HG03571 (cell line): ENCODE results near the gene AKAIN1.

Experiments used
- ATAC-seq: cut with Tn5 transposase; IDR thresholded peaks from one replicate; pipeline ENCODE4 v1.9.1; 2021; ENCODE audit not compliant: unreplicated experiment

Gene AKAIN1

DNA sequence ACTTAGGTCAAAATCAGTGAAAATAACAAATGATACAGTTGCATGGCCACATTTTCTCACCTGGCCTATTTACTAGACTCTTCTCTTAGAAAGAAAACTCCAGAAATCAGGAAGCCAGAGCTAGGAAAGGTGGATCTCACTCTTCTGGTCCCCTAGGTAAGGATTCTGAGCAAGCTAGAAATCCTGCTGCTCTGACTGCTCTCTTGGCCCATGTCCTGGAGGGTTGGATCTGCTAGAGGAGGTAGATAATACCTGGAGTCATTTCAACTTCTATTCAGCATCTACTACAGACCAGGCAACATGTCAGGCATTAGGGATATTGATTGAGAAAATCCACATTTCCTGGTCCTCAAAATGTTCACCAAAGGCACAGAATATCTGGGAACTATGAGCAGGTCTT lies 34.9 kb downstream of the AKAIN1 start:
- no peak for ATAC-seq

DNA sequence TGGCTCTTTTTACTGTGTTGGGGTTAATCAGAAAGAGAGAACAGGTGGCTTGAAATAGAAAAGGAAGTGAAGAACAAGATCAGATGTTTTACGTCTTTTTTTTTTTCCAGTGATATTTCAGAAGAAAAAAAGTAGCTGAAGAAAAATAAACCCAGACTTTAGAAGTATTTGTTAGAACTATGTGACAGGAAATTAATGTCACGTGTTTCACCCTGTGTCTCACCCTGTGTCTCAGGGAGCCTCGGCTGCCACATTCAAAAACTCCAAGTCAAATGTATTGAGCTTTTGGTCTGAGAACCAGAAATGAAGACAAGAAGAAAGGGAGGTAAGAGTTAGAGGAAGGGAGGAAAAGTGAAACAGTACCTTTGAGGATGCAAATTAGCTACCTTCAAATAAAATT lies 38.0 kb downstream of the AKAIN1 start:
- no peak for ATAC-seq

DNA sequence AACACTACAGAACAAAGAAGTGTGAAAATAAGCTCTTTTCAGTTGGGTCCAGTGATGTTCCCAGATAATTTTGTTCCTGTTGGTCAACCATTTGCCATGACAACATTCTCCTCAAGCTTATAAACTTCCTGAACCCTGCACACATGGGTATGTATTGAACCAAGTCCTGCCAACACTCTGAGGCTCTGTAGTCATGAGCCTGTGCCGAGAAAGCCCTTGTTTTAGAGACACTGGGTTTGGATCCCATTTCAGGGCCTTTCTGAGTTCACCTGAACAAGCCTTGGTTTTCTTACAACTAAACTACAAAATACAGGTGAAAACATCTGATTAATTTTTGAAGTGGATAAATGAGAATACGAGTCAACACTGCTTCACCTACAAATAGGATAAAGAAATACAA lies 38.5 kb downstream of the AKAIN1 start:
- no peak for ATAC-seq

DNA sequence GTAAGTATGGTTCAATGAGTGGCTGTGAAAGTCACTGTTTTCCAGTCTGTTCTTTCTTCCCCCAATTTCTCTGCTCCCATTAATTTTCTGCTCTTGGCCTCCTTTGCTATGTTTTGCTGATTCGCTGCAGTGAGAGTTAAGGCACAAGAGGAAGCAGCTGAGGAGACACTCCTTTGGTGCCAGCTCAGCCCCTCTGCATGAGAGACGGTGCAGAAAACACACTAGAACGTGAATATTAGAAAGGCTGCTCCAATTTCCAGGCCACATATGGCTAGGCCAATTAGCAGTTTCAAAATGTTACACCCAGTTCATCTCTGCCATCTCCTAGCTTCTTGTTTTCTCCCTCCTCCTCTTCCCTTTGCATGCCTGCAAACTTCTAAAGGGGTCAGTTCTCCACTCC lies 38.9 kb downstream of the AKAIN1 start:
- no peak for ATAC-seq

DNA sequence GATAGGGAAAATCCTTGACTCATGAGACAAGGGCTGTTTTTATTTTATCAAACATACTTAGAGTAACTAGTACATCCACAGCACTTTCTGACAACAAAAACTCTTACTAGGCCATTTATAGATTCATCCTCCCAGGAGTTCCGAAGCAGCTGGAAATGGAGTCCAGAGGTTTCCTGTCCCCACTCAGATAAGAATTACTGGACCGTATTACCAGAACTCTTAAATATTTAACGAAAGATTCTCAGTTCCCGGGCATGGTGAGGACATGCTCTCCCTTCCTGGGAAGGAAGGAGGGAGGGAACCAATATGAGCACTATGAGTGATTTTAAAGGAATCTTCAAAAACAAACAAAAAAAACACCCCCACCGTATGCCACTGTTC lies 41.2 kb downstream of the AKAIN1 start:
- no peak for ATAC-seq

DNA sequence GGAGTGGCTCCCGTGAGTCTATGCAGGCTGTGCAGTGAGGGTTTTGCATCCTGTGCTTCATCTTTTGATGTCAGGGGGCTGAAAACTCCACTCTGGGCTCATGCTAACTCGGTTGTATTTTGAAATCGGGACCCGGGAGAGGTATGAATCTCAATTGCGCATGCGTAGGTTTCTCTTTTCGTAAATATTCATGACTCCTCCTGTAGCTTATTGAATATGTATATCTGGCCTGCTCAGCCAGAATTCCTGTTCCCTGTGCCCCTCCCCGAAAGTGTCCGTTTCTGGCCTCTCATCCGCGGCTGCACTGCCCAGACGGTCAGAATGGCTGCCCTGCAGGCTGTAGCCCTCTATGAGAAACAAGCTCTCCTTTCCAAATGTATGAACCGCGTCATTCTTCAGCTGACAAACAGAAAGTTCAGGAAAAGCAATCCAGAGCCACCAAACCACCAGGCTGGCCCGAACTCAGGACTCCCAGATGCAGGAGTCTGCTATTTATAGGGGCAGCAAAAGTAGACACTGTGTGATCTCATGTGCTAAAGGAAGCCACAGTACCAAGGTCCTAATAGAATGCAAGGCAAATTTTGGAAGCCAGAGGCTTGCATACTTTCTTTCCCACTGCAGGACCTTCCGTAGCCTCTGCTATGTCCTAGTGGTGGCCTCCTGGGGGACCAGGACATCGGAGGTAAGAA lies 41.7 kb downstream of the AKAIN1 start:
- no peak for ATAC-seq

DNA sequence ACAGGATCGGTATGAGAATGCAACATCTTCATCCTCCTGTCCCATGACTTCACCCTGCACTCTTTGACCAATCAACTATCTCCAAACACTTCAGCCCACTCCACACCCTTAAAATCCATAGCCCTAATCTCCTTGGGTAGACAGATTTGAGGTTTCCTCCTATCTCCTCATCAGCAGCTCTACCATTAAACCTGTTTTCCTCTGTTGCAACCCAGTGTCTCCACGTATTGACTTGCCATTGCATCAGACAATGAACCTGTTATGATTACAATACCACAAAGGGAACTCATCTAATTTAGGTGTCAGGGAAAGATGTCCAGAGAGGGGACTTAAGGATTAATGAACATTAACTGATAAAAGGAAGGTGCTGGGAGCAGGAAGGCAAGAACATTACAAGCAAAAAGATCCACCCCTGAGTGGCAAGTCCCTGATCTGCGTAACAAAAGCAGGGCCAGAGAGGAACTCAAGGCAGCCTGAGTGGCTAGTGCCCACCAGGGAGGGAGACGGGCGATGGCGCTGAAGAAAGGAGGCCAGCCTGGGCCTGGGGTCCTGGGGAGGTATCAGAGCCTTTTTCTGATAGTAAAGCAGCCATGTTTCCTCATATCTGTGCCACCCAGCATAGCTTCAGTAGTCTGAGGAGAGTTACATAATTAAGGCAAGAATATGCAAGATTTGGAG lies 44.6 kb downstream of the AKAIN1 start:
- ATAC-seq, result no peak

DNA sequence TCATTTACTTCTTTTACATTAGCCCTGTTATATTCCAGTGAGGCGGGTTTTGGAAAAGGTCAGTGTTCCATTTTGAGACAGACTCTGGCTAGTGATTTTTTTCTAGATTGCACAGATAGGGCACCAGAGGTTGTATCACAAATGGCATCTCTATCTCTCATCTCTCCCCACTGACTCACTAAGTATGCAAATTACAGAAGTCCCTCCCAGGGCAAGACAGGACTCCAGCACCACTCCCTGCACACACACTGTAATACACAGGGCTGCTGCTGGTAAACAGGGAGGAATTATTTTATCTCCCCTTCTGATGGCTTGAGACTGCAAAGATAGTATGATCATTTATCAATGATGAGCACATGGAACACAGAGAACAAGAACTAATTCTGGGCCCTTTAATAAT lies 46.2 kb downstream of the AKAIN1 start:
- no peak for ATAC-seq

DNA sequence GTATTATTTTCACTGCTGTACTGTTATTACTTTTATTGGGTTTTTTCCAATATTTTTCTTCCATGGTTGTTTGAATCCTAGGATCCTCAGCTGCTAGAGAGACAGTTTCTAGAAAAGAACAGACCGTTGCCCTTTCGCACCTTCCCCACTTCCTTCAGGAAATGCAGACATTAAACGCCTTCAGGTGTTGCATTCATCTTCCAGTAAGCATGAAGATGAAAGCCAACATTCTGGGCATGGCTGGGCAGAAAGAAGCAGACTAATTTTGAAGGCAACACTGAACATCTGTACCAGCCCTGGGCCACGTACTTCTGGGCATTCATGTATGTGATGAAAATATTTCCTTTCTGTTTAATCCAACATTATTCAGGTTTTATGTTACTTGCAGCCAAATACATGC lies 51.0 kb downstream of the AKAIN1 start:
- ATAC-seq, result no peak

DNA sequence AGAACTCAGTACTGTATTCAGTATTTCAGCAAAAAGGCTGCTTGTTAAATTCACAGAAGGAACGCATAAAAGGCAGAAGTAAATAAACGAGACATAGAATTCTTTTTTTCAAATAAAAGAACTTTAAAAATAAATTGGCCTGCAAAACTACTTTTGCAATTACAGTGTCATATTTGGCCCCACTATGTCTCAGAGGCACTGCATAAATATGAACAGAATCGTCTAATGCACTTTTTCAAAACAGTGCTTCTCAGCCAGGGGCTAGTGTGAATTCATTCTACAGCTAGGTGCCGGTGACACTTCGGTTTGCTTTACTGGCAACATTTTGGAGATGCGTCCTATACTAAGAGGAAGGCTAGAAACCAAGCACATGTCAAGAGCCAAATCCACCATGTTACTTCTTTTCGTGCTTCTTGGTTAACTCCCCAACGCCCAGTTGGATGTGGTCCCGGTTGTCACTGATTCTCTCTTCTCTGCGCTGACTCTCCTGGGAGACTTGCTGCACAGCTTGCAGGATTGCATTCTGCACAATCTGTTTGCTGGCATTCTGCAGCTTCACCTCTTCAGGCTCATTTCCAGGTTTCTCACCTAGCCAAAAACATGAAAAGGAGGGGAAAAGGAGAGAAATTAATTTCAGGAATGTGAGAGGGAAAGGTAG lies 51.8 kb downstream of the AKAIN1 start:
- ATAC-seq, result no peak

DNA sequence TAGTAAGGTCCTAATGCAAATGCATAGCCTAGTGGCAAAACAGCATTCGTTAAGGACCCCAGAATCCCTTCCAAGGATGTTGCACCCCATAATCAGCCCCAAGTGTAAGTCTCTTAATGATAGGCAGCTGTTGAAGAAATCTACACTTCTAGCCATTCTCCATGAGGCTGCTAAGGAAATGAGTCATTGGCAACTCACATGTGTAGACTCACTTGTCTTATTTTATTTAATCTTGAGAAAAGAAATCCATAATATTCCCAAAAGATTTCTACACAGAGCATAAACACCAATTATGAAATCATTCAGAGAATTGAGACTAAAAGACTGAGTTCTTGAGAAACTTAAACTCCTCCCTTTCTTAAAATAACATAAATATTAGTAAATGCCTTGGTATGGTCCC lies 52.4 kb downstream of the AKAIN1 start:
- no peak for ATAC-seq

DNA sequence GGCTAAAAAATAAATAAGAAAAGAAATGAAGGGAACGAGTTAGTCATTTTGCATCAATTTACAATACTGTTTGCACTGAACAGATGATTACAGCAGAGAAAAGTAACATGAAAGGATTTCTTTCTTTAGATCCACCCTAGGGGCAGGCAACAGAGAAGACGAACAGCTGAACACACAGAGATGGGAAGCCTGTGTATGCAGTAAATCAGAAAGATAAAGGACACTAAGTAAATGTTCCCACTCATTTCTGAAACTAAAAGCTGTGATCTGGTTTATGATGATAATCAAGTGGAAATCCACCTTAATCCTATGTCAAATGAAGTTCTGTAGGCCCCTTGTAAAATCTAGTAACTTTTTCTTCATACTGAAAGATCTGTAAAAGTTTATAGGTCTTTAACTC lies 54.2 kb downstream of the AKAIN1 start:
- no peak for ATAC-seq

DNA sequence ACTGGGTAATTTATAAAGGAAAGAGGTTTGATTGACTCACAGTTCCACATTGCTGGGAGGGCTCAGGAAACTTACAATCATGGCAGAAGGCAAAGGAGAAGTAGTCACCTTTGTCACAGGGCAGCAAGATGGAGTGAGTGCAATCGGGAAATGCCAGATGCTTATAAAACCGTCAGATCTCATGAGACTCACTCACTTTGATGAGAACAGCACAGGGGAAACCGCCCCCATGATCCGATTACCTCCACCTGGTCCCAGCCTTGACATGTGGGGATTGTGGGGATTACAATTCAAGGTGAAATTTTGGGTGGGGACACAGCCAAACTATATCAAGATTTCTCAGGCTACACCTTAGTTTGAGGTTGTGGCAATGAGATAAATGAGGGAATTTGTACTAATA lies 54.9 kb downstream of the AKAIN1 start:
- no peak for ATAC-seq

DNA sequence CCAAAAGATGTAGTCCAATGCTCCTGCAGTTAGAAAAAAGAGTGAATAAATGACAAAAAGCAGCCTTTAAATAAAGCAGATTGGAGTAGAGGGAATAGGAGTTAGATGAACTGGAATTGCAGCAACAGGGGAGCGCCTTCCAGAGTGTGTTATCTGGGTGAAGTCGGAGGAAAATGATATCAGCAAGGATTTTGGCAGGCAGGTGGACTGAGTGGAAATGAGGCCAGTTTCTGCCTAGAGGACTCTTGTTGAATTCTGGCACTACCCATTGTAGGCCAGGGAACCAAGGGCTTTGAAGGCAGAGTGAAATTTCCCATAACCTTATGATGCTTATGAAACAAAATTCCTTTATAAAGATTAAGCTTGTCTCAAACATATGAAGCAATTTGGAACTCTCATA lies 59.8 kb downstream of the AKAIN1 start:
- ATAC-seq, result no peak

DNA sequence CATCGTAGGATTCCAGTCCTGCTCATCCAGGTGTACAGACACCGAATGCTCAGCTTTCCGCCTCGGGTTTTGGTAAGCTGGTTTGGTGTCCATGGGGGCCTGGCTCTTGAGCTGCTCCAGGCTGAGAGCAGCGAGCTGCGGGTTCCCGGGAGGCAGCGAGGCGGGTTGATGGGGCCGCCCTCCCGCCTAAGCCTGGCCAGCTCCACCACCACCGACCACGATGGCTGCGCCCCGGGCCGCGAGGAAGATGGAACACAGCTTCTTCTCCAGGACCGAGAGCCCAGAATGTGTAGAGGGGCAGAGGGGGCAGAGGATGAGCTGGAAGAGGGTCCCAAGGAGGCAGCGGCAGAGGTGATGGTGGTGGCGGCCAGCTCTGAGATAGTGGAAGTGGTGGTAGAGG lies 64.1 kb downstream of the AKAIN1 start:
- ATAC-seq, result no peak

DNA sequence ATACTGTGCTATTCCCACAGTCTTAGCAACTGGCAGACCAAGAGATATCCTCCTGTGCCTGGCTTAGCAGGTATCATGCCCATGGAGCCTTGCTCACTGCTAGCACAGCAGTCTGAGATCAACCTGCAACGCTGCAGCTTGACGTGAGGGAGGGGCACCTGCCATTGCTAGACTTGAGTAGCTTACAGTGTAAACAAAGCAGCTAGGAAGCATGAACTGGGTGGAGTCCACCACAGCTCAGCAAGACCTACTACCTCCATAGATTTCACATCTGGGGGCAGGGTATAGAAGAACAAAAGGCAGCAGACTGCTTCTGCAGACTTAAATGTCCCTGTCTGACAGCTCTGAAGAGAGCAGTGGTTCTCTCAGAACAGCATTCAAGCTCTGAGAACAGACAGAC lies 74.8 kb downstream of the AKAIN1 start:
- no peak for ATAC-seq

DNA sequence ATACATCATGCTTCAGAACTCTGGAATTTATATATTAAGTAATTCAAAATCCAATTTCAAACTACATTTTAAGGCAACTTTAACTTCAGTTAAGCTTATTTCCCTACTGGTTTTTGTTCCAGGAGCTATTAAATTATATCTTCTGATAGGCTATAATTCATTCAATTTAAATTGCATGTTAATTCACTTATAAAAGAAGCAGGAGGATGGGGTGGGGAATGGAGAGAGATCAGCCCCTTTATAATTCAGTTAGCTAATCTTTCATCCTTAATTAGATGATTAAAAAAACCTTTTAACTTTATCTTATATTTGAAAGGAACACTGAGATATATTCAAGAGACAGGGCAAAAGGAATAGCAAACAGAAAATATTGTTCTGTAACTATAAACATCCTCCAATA lies 86.8 kb downstream of the AKAIN1 start:
- no peak for ATAC-seq

DNA sequence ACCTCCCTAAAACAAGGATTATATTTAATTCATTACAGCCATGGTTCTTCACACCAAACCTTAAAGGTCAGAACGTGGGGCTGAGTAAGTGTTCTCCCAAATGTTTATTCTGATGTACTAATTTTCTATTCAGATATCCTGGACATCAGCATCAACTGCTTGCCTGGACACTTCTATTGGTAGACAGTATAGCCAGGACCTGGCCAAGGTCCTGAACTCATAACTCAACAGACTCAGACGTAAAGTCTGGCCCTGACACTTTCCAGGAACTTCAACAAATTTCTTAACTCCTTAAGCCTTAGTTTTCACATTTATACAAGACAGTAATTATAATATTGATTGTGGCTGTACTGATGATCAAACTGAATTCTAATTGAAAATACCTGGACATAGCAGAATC lies 89.1 kb downstream of the AKAIN1 start:
- ATAC-seq, result no peak

DNA sequence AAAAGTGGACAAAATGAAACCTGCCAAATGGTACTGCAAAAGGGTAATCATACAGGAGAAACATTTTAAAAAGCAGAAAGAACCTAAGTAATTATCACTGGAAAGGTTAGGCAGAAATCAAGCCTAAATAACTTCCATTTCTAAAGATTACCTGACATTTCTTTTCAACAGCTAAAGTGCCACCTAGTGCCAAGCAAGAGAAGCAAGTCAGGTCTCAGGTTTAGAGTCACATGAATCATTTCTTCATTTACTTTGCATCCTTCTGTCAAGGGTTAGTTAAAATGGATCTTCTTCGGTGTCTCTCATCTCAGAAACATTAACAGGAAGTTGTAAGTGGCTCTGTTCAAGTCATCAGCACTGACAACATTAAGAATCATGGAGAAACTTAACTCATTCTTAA lies 90.3 kb downstream of the AKAIN1 start:
- ATAC-seq, result no peak

DNA sequence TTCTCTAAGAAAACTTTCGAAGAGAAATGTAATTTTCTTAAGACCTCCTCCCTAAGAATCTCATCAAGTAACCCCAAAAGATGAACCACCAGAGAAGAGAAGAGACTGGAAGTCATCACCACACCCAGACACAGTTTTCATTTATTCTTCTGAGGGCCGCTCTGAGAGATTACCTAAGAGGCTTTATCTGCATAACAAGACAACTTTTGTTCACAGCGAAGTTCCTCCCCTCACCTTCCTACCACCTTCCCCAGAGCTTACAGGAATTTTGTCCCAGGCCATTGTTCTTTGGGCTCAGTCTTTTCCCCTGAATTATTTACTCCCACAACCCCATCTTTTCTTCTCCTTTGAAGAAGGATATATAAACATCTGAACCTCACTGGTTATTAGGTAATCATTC lies 92.8 kb downstream of the AKAIN1 start:
- ATAC-seq, result no peak

DNA sequence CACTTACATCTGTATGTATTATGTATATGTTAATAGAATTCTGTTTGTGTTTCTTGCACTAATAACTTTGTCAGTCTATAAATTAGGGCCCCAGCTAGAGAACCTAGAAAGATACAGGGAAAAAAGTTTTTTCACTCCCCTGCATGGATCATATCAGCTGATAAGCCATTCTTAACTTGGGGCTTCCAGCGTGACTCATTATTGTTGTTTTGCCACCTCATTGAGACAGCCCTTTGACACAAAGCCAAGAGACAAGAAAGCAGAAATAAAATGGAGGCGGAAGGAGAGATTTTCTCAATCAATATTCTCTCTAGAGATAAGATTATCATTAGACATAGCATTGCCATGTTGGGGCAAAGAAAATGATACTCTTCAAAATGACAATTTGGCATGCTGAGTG lies 93.4 kb downstream of the AKAIN1 start:
- ATAC-seq, result no peak

DNA sequence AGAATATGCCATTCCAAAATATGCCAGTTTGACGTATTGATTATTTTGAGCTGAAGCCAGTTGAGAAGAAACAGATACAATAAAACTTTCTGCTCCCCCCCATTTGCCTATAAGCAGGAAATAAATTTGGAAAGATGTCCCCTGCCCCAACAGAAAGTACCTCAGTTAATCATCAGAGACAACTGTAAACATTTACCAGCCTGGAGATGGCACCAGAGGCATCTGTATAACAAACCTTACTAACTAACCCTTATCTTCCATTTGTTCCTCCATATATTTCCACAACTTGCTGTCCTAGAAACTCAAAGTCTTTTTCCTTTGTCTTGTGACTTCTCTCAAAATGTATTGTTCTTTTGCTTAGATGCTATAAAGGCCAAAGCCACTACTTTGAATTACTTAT lies 93.8 kb downstream of the AKAIN1 start:
- no peak for ATAC-seq
